Esophagus muscularis mucosa (tissue), 4 donors: ENCODE measurements around the gene CCL8.

Source experiments
- EP300 ChIP-seq: sonication (generic); formaldehyde crosslinking; IDR thresholded peaks from one replicate; pipeline ENCODE4 v1.6.1; 2017; ENCODE audit warnings: antibody characterized with exemption
- POLR2A ChIP-seq: fragments of 450-650 bp; IDR thresholded peaks from one replicate; pipeline ENCODE4 v1.6.1; 2017; ENCODE audit warnings: antibody characterized with exemption, moderate library complexity, mild to moderate bottlenecking, low read depth
- POLR2AphosphoS5 ChIP-seq, 2 donors: sonication (generic); formaldehyde crosslinking; IDR thresholded peaks; one replicate each; pipeline ENCODE4 v1.6.1; 2017; ENCODE audit warnings: antibody characterized with exemption in 2 of 2
- TF ChIP-seq, protein P1 (sequence below), 3 experiments: fragments of 200-600 bp in 2 of 3; fragments of 450-650 bp in 1 of 3; sonication (generic) in 2 of 3; IDR thresholded peaks; one replicate each; pipeline ENCODE4 v1.5.1; 2017 to 2019; ENCODE audit warnings: antibody characterized with exemption in 3 of 3, mild to moderate bottlenecking in 2 of 3, moderate library complexity in 1 of 3

DNA sequence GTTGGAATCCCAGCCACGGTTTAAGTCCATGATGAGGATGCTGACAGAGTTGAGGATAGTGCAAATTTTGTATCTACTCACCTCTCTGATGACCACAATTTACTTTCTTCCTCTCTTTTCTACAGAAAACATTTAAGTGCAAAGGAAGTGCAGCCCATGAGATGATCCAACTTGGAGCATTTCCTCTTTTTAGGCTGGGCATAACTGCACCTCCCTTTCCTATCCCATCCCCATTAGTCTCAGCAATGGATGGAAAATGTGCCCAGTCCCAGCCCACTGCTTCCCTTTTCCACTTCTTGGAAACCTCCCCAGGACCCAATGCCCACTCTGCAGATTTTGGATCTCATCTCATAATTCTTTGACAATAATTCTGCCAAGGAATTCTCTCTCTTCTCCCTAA is 16.6 kb upstream of the CCL8 start:
- TF ChIP-seq, protein P1, sequence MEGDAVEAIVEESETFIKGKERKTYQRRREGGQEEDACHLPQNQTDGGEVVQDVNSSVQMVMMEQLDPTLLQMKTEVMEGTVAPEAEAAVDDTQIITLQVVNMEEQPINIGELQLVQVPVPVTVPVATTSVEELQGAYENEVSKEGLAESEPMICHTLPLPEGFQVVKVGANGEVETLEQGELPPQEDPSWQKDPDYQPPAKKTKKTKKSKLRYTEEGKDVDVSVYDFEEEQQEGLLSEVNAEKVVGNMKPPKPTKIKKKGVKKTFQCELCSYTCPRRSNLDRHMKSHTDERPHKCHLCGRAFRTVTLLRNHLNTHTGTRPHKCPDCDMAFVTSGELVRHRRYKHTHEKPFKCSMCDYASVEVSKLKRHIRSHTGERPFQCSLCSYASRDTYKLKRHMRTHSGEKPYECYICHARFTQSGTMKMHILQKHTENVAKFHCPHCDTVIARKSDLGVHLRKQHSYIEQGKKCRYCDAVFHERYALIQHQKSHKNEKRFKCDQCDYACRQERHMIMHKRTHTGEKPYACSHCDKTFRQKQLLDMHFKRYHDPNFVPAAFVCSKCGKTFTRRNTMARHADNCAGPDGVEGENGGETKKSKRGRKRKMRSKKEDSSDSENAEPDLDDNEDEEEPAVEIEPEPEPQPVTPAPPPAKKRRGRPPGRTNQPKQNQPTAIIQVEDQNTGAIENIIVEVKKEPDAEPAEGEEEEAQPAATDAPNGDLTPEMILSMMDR (IDR thresholded peaks at IDR 0.05) = no peak
- TF ChIP-seq POLR2A = no peak
- no peak for TF ChIP-seq POLR2AphosphoS5 (IDR thresholded peaks at IDR 0.05)
- no peak for TF ChIP-seq EP300
